Activated CD8-positive, alpha-beta T cell treated with anti-CD3 and anti-CD28 coated beads for 36 hours (primary cell): ENCODE results near the gene MYO5C. TPM values are rescaled to one million over a fixed set of nuclear protein-coding genes. Genes with fewer than 3 reads are reported as not detected.

Experiments used
- ATAC-seq: fragments of 200-7000 bp; cut with Tn5 transposase; one replicate; pipeline ENCODE4 v1.10.0; 2021; ENCODE audit warnings: mild to moderate bottlenecking, moderate library complexity
- CTCF ChIA-PET: fragments of 350-600 bp; sonication (Branson Sonifier 250); formaldehyde crosslinking; loops from one replicate; lab custom pipeline; 2021; ENCODE audit warnings: antibody characterized with exemption; lab: Charles Lee
- POLR2A ChIA-PET: fragments of 350-600 bp; sonication (Branson Sonifier 250); formaldehyde crosslinking; loops from one replicate; lab custom pipeline; 2021; ENCODE audit warnings: antibody characterized with exemption; lab: Charles Lee
- DNase-seq: peaks from one replicate; pipeline ENCODE4 v3.0.0-alpha.2; 2020
- H3K27ac Mint-ChIP-seq: one replicate; pipeline ENCODE4 v1.8.0; 2021; ENCODE audit warnings: mild to moderate bottlenecking, mixed read lengths
- H3K27me3 Mint-ChIP-seq: one replicate; pipeline ENCODE4 v1.8.0; 2021; ENCODE audit warnings: mixed read lengths
- H3K36me3 Mint-ChIP-seq: one replicate; pipeline ENCODE4 v1.8.0; 2021; ENCODE audit warnings: low read depth, mixed read lengths
- H3K4me1 Mint-ChIP-seq: one replicate; pipeline ENCODE4 v1.8.0; 2021; ENCODE audit warnings: low read depth, mixed read lengths
- H3K4me3 Mint-ChIP-seq: one replicate; pipeline ENCODE4 v1.8.0; 2021; ENCODE audit warnings: mild to moderate bottlenecking, moderate library complexity, mixed read lengths
- H3K9me3 Mint-ChIP-seq: one replicate; pipeline ENCODE4 v1.8.0; 2021; ENCODE audit warnings: mixed read lengths
- intact Hi-C: fragments of 100-400 bp; cut with micrococcal nuclease; formaldehyde crosslinking; loops from one replicate; pipeline ENCODE4 v1.10.0; 2022
- total RNA-seq, 2 experiments: library from RNA; stranded (reverse); gene quantifications; one replicate each; pipeline ENCODE4 v1.2.3, GENCODE V29; 2021
- TF ChIP-seq, protein P1 (sequence below): fragments of 200-600 bp; IDR thresholded peaks from one replicate; pipeline ENCODE4 v1.8.0; 2022; ENCODE audit warnings: antibody characterized with exemption, mild to moderate bottlenecking

MYO5C gene
- total RNA-seq, 2 experiments from 2014 or later = 1.3 to 1.9 TPM

DNA sequence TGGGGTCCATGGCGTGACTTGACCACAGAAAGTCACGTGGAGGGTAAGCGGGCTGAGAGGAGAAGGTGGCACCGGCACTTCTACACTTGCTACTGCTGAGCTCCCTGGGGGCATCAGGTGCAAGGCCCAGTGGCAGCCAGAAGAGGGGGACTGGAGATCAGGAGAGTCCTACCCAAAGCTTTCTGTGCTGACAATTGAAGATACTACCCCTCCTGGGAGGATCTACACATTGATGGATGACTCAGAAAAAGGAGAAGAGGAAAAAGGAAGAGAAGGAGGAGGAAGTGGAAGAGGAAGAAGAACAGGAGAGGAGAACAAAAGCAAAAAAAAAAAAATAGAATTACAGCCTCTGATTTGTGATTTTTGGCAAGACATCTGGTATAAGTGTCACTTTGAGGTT lies 41.2 kb downstream of the MYO5C start:
- no peak overlapping the region for H3K4me3 Mint-ChIP-seq
- POLR2A ChIA-PET = no interaction called here
- no peaks in the 10 kb centered on the region for H3K9me3 Mint-ChIP-seq
- no peaks in the 10 kb centered on the region for H3K36me3 Mint-ChIP-seq
- no peak for DNase-seq
- H3K27ac Mint-ChIP-seq = no peak overlapping the region
- no peaks in the 10 kb centered on the region for H3K27me3 Mint-ChIP-seq
- ATAC-seq = no peak
- intact Hi-C loops = loop anchor here (2.0 to 10.0 kb wide), 2 partner anchors 80 to 476 kb away; no protein-coding TSS in a partner anchor
- TF ChIP-seq, protein P1, sequence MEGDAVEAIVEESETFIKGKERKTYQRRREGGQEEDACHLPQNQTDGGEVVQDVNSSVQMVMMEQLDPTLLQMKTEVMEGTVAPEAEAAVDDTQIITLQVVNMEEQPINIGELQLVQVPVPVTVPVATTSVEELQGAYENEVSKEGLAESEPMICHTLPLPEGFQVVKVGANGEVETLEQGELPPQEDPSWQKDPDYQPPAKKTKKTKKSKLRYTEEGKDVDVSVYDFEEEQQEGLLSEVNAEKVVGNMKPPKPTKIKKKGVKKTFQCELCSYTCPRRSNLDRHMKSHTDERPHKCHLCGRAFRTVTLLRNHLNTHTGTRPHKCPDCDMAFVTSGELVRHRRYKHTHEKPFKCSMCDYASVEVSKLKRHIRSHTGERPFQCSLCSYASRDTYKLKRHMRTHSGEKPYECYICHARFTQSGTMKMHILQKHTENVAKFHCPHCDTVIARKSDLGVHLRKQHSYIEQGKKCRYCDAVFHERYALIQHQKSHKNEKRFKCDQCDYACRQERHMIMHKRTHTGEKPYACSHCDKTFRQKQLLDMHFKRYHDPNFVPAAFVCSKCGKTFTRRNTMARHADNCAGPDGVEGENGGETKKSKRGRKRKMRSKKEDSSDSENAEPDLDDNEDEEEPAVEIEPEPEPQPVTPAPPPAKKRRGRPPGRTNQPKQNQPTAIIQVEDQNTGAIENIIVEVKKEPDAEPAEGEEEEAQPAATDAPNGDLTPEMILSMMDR = no peak
- H3K4me1 Mint-ChIP-seq = peaks cover 19% of the 10 kb centered on the region
- CTCF ChIA-PET = interaction anchor here (0.6 to 5.5 kb wide), 7 partner anchors 8 to 480 kb away, joined by 3 to 49 read pairs (median 3); no protein-coding TSS in a partner anchor

DNA sequence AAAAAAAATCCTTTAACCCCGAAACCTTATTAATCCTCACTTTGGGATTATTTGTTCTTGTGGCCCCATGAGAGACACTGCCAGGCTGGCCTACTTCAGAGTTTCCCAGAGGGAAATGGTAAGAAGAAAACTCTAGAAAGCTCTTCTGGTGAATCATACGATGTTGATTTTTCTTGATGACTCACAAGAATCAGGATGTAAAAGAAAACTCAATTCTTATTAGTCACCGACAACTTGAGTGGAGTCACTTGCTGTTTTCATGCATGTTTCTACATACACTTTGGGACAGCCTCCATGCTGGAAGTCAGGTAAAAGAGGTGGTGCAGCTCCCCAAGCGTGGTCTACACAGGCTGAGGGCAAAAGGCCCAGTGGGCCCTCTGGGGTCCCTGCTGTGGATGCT lies 42.8 kb downstream of the MYO5C start:
- no peak for DNase-seq
- ATAC-seq = peak; percentile 43
- ChIA-PET CTCF (interaction anchor here (0.7 to 1.0 kb wide), 4 partner anchors 9 to 483 kb away, joined by 3 read pairs; no protein-coding TSS in a partner anchor), POLR2A (interaction anchor here (0.9 kb wide), 1 partner anchor 276 kb away, joined by 3 read pairs; no protein-coding TSS in a partner anchor)
- TF ChIP-seq, protein P1 = no peak
- Mint-ChIP-seq H3K36me3 (no peaks in the 10 kb centered on the region), H3K27me3 (peaks cover under 1% of the 10 kb centered on the region), H3K9me3 (no peaks in the 10 kb centered on the region), H3K4me1 (peaks cover 18% of the 10 kb centered on the region), H3K27ac (no peak overlapping the region), H3K4me3 (no peak overlapping the region)
- intact Hi-C loops = loop anchor here (10.0 kb wide), 1 partner anchor 82 kb away; no protein-coding TSS in a partner anchor

DNA sequence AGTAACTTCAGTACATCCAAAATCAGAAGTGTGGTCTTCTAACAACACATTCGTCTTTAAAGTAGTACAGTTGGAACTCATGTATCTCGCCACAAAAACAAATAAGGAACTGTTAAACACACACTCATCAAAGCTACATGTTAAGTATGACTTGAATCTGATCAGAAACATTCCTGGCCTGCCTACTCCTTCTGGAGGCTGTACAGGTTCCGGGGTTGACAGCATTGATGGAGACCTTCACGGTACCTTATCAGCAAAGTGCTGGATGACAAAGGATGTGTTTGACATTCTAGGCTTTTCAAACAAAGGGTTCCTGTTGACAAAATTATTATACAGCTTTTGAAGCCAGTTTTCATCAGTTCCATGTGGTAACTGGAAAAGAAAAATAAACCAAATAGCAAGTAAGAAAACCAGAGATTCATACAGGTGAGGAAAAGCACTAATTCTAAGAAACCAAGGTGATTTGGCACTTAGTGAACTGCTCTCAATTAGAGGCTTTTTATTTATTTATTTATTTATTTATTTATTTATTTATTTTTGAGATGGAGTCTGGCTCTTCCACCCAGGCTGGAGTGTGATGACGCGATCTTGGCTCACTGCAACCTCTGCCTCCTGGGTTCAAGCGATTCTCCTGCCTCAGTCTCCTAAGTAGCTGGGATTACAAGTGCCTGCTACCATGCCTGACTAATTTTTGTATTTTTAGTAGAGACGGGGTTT lies 44.3 kb downstream of the MYO5C start:
- H3K27ac Mint-ChIP-seq = no peak overlapping the region
- POLR2A ChIA-PET = interaction anchor here (0.8 kb wide), 1 partner anchor 20 kb away, joined by 3 read pairs; no protein-coding TSS in a partner anchor
- H3K9me3 Mint-ChIP-seq = no peaks in the 10 kb centered on the region
- peaks cover 1% of the 10 kb centered on the region for H3K27me3 Mint-ChIP-seq
- DNase-seq (no peak), ATAC-seq (no peak)
- H3K4me1 Mint-ChIP-seq = peaks cover 9% of the 10 kb centered on the region
- intact Hi-C loops = loop anchor here (10.0 kb wide), 1 partner anchor 83 kb away; no protein-coding TSS in a partner anchor
- CTCF ChIA-PET = interaction anchor here (0.7 to 1.7 kb wide), 3 partner anchors 22 to 73 kb away, joined by 3 to 5 read pairs (median 3); no protein-coding TSS in a partner anchor
- no peak overlapping the region for H3K4me3 Mint-ChIP-seq
- H3K36me3 Mint-ChIP-seq = no peaks in the 10 kb centered on the region
- TF ChIP-seq, protein P1 = no peak

DNA sequence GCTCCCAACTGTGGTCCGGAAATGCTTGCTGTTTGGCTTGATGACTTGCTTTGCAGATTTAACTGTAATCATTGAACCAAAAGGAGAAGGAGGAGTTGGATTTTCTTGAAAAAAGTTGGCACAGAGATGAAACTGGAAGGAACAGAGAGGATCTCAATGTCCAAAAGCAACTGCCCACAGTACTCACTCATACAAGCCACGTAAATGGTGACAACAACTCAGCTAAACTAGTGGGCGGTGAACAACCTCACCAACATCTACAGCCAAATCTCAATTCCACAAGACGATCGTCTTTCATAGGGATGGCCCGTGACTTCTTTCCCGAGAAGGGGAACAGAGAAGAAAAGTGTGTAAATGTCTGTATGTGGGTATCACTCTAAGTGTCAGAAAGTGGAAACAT lies 48.1 kb downstream of the MYO5C start:
- peaks cover 1% of the 10 kb centered on the region for H3K27me3 Mint-ChIP-seq
- H3K9me3 Mint-ChIP-seq = no peaks in the 10 kb centered on the region
- POLR2A ChIA-PET = interaction anchor here (1.8 kb wide), 1 partner anchor 12 kb away, joined by 6 read pairs; no protein-coding TSS in a partner anchor
- TF ChIP-seq, protein P1 = no peak
- intact Hi-C loops = no loop called here
- DNase-seq (no peak), ATAC-seq (no peak)
- CTCF ChIA-PET = interaction anchor here (1.4 to 2.6 kb wide), 2 partner anchors 9 to 488 kb away, joined by 4 to 10 read pairs; no protein-coding TSS in a partner anchor
- no peaks in the 10 kb centered on the region for H3K4me1 Mint-ChIP-seq
- no peak overlapping the region for H3K4me3 Mint-ChIP-seq
- H3K36me3 Mint-ChIP-seq = no peaks in the 10 kb centered on the region
- no peak overlapping the region for H3K27ac Mint-ChIP-seq
